ENCODE data around the gene DOCK8.
"Not testable (repeated sequence)": the region's sequence is repeated elsewhere in the genome, so short reads cannot be mapped to it uniquely, and the experiment has no call there.

Gene DOCK8

GRCh38 chr9:373759-374206 lies 159.1 kb downstream of the DOCK8 start:
- no peak for DNase-seq

GRCh38 chr9:374736-375135 lies 160.1 kb downstream of the DOCK8 start:
- DNase-seq, result no peak

- DNase-seq, result no peak
These were observed 161.4 kb downstream of the DOCK8 start for GRCh38 chr9:376115-376514.

GRCh38 chr9:378263-378662 lies 163.6 kb downstream of the DOCK8 start:
- DNase-seq, result no peak

- DNase-seq, result no peak
These were observed 167.7 kb downstream of the DOCK8 start for GRCh38 chr9:382383-382782.

- peak; percentile 9 for DNase-seq
These were observed 171.2 kb downstream of the DOCK8 start for GRCh38 chr9:385818-386398.

- no peak for DNase-seq
These were observed 174.5 kb downstream of the DOCK8 start for GRCh38 chr9:389159-389558.

- DNase-seq, result no peak
These were observed 175.1 kb downstream of the DOCK8 start for GRCh38 chr9:389758-390157.

- DNase-seq, result no peak
These were observed 177.6 kb downstream of the DOCK8 start for GRCh38 chr9:392077-392804.

GRCh38 chr9:394347-395052 lies 179.8 kb downstream of the DOCK8 start:
- DNase-seq, result no peak

GRCh38 chr9:396396-396795 lies 181.7 kb downstream of the DOCK8 start:
- DNase-seq, result no peak

- no peak for DNase-seq
These were observed 183.4 kb downstream of the DOCK8 start for GRCh38 chr9:398085-398484.

- DNase-seq, result no peak
These were observed 186.6 kb downstream of the DOCK8 start for GRCh38 chr9:401223-401622.

GRCh38 chr9:404234-404633 lies 189.6 kb downstream of the DOCK8 start:
- no peak for DNase-seq

- DNase-seq, result no peak
These were observed 190.7 kb downstream of the DOCK8 start for GRCh38 chr9:405341-405740.

GRCh38 chr9:406886-407654 lies 192.4 kb downstream of the DOCK8 start:
- DNase-seq, result no peak

- DNase-seq, result not testable (repeated sequence)
These were observed 195.0 kb downstream of the DOCK8 start for GRCh38 chr9:409655-410054.

GRCh38 chr9:414595-414994 lies 199.9 kb downstream of the DOCK8 start:
- DNase-seq, result no peak

GRCh38 chr9:419571-420171 lies 205.0 kb downstream of the DOCK8 start:
- no peak for DNase-seq

GRCh38 chr9:421896-422295 lies 207.2 kb downstream of the DOCK8 start:
- DNase-seq, result no peak

GRCh38 chr9:426264-426663 lies 211.6 kb downstream of the DOCK8 start:
- no peak for DNase-seq

GRCh38 chr9:426976-427375 lies 212.3 kb downstream of the DOCK8 start:
- no peak for DNase-seq

- DNase-seq, result no peak
These were observed 217.0 kb downstream of the DOCK8 start for GRCh38 chr9:431701-432100.

All from stimulated activated CD4-positive, alpha-beta T cell treated with anti-CD3 and anti-CD28 coated beads, Interleukin-15, amount 100 ng/mL, for 24 hours (primary cell).